ENCODE results near the gene GID4. TPM values are rescaled to one million over a fixed set of nuclear protein-coding genes. Genes with fewer than 3 reads are reported as not detected.

The GID4 gene
- total RNA-seq, 1 donor from 2014 or later: 8.3 TPM

DNA sequence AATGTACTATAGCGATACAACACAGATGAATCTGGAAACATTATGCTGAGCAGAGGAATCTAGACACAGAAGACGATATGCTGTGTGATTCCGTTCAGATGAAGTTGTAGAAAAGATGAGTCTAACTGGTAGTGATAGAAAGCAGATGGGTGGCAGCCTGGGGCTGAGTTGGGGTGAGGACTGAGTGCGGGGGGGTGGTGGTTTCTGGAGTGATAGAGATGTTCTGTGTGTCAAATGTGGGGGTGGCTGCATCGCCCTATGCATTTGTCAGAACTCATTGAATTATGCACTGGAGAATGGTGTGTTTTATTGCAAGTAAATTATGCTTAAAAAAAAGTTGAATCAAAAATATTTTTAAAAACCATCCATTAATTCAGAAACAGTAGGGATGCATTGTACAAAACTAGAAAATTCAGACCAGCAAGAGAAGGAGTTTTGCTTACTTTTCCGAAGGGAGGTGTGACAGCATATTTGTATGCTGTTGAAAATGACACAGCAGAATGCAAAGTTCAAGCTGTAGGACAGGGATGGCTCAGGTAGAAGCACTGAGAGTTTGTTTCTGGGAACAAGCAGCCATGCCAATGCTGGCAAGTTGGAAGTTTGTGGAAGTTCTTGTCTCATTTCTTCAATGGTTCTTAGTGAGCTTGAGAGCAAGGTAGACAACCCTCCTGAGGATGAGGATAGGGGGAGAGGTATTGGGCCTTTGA lies 35.5 kb downstream of the GID4 start:
- no peaks in the 10 kb centered on the region for H3K36me3 ChIP-seq
- H3K4me1 ChIP-seq: peaks cover 0 to 5% of the 10 kb centered on the region in 2 donors
- no peaks in the 10 kb centered on the region for H3K9me3 ChIP-seq
- H3K27ac ChIP-seq: no peak overlapping the region
- intact Hi-C loops (cut with DNase I): no loop called here
- no peak overlapping the region for H3K4me3 ChIP-seq
- no peaks in the 10 kb centered on the region for H3K27me3 ChIP-seq
- no peak for DNase-seq (ENCODE audit: low spot score in 2 of 2)
- TF ChIP-seq, protein P1, sequence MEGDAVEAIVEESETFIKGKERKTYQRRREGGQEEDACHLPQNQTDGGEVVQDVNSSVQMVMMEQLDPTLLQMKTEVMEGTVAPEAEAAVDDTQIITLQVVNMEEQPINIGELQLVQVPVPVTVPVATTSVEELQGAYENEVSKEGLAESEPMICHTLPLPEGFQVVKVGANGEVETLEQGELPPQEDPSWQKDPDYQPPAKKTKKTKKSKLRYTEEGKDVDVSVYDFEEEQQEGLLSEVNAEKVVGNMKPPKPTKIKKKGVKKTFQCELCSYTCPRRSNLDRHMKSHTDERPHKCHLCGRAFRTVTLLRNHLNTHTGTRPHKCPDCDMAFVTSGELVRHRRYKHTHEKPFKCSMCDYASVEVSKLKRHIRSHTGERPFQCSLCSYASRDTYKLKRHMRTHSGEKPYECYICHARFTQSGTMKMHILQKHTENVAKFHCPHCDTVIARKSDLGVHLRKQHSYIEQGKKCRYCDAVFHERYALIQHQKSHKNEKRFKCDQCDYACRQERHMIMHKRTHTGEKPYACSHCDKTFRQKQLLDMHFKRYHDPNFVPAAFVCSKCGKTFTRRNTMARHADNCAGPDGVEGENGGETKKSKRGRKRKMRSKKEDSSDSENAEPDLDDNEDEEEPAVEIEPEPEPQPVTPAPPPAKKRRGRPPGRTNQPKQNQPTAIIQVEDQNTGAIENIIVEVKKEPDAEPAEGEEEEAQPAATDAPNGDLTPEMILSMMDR (IDR thresholded peaks at IDR 0.05): no peak

DNA sequence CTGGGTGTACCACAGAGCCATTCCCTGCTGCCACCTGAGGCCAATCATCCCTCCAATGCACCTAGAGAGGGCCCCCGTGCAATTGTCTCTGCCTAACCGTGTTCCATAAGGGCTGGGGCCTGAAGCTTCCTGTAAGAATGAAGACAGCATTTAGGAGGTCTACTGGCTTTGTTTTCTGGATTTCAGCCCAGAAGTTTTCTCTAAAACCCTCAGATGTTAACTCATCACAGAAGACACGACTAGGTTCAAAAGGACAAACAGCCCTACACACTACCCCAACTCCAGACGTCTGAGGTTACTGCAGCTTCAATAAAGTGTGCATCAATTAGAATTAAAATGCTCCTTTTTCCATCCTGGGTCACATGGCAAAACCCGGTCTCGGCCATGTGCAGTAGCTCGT lies 37.7 kb downstream of the GID4 start:
- DNase-seq (ENCODE audit: low spot score in 2 of 2): no peak
- Histone ChIP-seq H3K9me3 (no peaks in the 10 kb centered on the region), H3K27me3 (no peaks in the 10 kb centered on the region), H3K36me3 (no peaks in the 10 kb centered on the region), H3K27ac (no peak overlapping the region), H3K4me1 (no peaks in the 10 kb centered on the region), H3K4me3 (no peak overlapping the region)
- intact Hi-C loops (cut with DNase I): no loop called here
- TF ChIP-seq, protein P1 (IDR thresholded peaks at IDR 0.05): no peak

DNA sequence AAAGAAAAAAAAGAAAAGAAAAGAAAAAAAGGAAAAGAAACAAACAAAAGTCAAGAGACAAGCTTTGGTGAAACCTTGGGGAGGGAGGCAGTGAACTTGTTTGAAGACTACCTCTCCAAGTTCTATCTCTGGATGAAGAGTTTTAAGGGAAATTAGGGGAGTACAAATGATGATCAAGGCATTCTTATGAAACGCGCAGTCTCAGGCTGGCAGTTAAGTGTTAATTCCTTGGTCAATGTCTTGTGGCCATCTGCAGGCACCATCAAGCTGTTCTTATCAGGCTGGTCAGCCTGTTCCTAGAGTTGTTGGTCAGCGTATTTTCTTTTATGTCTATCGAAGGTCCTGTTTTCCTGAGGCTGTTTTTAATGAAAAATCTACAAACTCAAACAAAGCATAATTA lies 40.3 kb downstream of the GID4 start:
- H3K9me3 ChIP-seq: no peaks in the 10 kb centered on the region
- H3K27ac ChIP-seq: no peak overlapping the region
- TF ChIP-seq, protein P1 (IDR thresholded peaks at IDR 0.05): no peak
- H3K4me3 ChIP-seq: no peak overlapping the region
- DNase-seq (ENCODE audit: low spot score in 2 of 2): no peak
- no peaks in the 10 kb centered on the region for H3K4me1 ChIP-seq
- intact Hi-C loops (cut with DNase I): no loop called here
- H3K27me3 ChIP-seq: no peaks in the 10 kb centered on the region
- H3K36me3 ChIP-seq: no peaks in the 10 kb centered on the region

DNA sequence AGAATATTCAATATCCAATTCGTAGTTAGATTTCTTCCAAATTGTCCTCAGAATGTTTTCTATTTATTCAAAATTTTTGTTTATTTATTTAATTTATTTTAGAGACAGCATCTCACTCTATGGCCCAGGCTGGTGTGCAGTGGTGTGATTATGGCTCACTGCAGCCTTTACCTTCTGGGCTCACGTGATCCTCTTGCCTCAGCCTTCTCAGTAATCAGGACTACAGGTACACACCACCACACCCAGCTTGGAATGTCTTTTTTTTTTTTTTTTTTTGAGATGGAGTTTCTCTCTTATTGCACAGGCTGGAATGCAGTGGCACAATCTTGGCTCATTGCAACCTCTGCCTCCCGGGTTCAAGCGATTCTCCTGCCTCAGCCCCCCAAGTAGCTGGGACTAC lies 45.0 kb downstream of the GID4 start:
- intact Hi-C loops (cut with DNase I): no loop called here
- Histone ChIP-seq H3K4me1 (peaks cover 5 to 12% of the 10 kb centered on the region in 2 donors), H3K27me3 (no peaks in the 10 kb centered on the region), H3K36me3 (no peaks in the 10 kb centered on the region), H3K27ac (no peak overlapping the region), H3K9me3 (no peaks in the 10 kb centered on the region), H3K4me3 (no peak overlapping the region)
- TF ChIP-seq, protein P1 (IDR thresholded peaks at IDR 0.05): no peak
- DNase-seq (ENCODE audit: low spot score in 2 of 2): no peak

DNA sequence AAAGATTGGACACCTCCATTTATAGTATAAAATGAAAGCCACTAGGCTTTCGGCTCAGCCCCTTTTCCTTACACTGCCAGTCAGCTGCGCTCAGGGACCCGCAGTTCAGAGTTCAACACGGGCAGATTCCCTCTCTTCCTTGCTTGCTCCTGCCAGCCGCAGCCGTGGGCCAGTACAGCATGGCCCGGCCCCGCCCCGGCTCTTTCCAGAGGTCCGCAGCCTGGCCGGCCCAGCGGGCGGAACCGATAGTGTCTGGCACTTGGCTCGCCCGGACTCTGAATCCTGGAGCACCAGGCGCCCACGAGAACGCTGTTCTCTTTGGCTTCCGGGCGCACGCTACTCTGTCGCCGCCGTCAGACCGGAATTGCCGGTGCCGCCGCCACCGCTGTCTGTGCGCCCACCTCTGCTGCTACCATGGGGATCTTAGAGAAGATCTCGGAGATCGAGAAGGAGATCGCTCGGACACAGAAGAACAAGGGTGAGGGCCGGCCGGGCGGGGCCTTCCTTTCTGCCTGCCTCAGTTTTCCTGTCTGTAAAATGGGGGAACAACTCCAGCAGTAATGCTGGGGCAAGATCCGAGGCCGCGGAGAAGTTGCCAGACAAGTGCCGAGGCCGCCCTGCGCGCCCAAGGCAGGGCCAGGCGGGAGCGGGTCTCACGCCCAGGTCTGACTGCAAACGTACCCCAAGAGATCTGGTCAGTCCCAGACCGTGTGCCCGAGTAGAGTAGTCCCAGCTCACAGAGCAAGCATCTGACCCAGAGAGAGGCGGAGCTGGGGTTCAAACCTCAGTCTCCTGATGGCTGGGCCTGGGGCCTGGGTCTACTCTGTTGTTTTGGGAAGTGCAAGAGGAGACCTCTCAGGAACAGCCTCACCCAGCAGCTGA lies 48.6 kb downstream of the GID4 start, which contains the start of gene DRG2:
DRG2 (plus strand) TSS at position 339 of the 882 bp plus-strand sequence; CDS start at position 415, 76 bp downstream.
- intact Hi-C loops (cut with DNase I): loop anchor here (1.0 to 5.0 kb wide), 3 partner anchors 49 to 497 kb away; partner anchors contain the start of genes ALKBH5, ATPAF2, GID4 and PEMT
- TF ChIP-seq, protein P1 (IDR thresholded peaks at IDR 0.05): peak in 1 of 3 experiments; percentile 16

More for the DNA sequence above, 48.6 kb downstream of the GID4 start, which contains the start of gene DRG2:
- Histone ChIP-seq H3K4me1 (peaks cover 5 to 13% of the 10 kb centered on the region in 2 donors), H3K27me3 (no peaks in the 10 kb centered on the region), H3K4me3 (peak within 1 kb of the TSS; percentile 90 to 95), H3K36me3 (peaks cover under 1 to 5% of the 10 kb centered on the region in 2 donors), H3K9me3 (no peaks in the 10 kb centered on the region), H3K27ac (peak within 1 kb of the TSS; percentile 83 to 85)
- DNase-seq (ENCODE audit: low spot score in 2 of 2): peak; percentile 40 to 95

Measured in ascending aorta (tissue), 2 donors.